HG02571 (cell line): Measurements from ENCODE around the gene ZMIZ1.

Experiments used
- ATAC-seq: cut with Tn5 transposase; IDR thresholded peaks from one replicate; pipeline ENCODE4 v1.9.1; 2021; ENCODE audit warnings: mild to moderate bottlenecking, moderate library complexity; ENCODE audit not compliant: unreplicated experiment

The ZMIZ1 gene

GRCh38 chr10:79116368-79116767 is 47.6 kb downstream of the ZMIZ1 start:
- peak; percentile 19 for ATAC-seq

- ATAC-seq: peak; percentile 81
Observed at GRCh38 chr10:79116801-79117723, 48.3 kb downstream of the ZMIZ1 start.

- ATAC-seq: no peak
Observed at GRCh38 chr10:79118286-79119202, 49.8 kb downstream of the ZMIZ1 start.

GRCh38 chr10:79119306-79119705 is 50.5 kb downstream of the ZMIZ1 start:
- no peak for ATAC-seq

- no peak for ATAC-seq
Observed at GRCh38 chr10:79123547-79123963, 54.8 kb downstream of the ZMIZ1 start.

- no peak for ATAC-seq
Observed at GRCh38 chr10:79124066-79124465, 55.3 kb downstream of the ZMIZ1 start.

GRCh38 chr10:79125092-79125491 is 56.3 kb downstream of the ZMIZ1 start:
- ATAC-seq: no peak

- no peak for ATAC-seq
Observed at GRCh38 chr10:79126351-79127080, 57.8 kb downstream of the ZMIZ1 start.

GRCh38 chr10:79127151-79127961 is 58.6 kb downstream of the ZMIZ1 start:
- ATAC-seq: no peak

- no peak for ATAC-seq
Observed at GRCh38 chr10:79128241-79128922, 59.6 kb downstream of the ZMIZ1 start.

- ATAC-seq: no peak
Observed at GRCh38 chr10:79128923-79129305, 60.1 kb downstream of the ZMIZ1 start.

GRCh38 chr10:79129361-79129997 is 60.7 kb downstream of the ZMIZ1 start:
- no peak for ATAC-seq

GRCh38 chr10:79130255-79130654 is 61.5 kb downstream of the ZMIZ1 start:
- ATAC-seq: no peak

- ATAC-seq: no peak
Observed at GRCh38 chr10:79130846-79131245, 62.1 kb downstream of the ZMIZ1 start.

- ATAC-seq: no peak
Observed at GRCh38 chr10:79131836-79132631, 63.3 kb downstream of the ZMIZ1 start.

GRCh38 chr10:79132681-79133381 is 64.1 kb downstream of the ZMIZ1 start:
- no peak for ATAC-seq

- no peak for ATAC-seq
Observed at GRCh38 chr10:79133416-79133815, 64.7 kb downstream of the ZMIZ1 start.

- ATAC-seq: no peak
Observed at GRCh38 chr10:79135790-79136189, 67.0 kb downstream of the ZMIZ1 start.
